K562 (cell line): ENCODE data around the gene FANCG. TPM values are rescaled to one million over a fixed set of nuclear protein-coding genes. Genes with fewer than 3 reads are reported as not detected.

Experiments
- ATAC-seq: fragments of 200-7000 bp; cut with Tn5 transposase; 3 replicates; pipeline ENCODE4 v1.9.1; 2020; ENCODE audit warnings: moderate library complexity
- BruUV-seq: library from RNA; stranded (reverse); fragments of 400-500 nt; replicated peaks from 2 replicates; lab custom pipeline; 2021; lab: Mats Ljungman, UMichigan
- CTCF ChIA-PET: fragments of 300-600 bp; formaldehyde crosslinking; extraction: SDS; loops from one replicate; lab custom pipeline; 2021; ENCODE audit warnings: low intra/inter-chr PET ratio; lab: Yijun Ruan, JAX
- POLR2A ChIA-PET: fragments of 300-600, 350-650 bp; sonication (Branson Sonifier 250); formaldehyde crosslinking; extraction: SDS; loops from one replicate; lab custom pipeline; 2021; ENCODE audit warnings: antibody characterized with exemption, inconsistent platforms; lab: Yijun Ruan, JAX
- DNase-seq, 4 experiments: peaks; one replicate each; pipeline versions ENCODE4 v3.0.0 to v3.0.0-alpha.2; 2011 to 2018; ENCODE audit warnings: low spot score in 3 of 4, mixed read lengths in 3 of 4; ENCODE audit errors: extremely low read depth in 1 of 4
- FAIRE-seq: peaks from 2 replicates; lab custom pipeline; 2011; peaks lifted over from hg19 to GRCh38; lab: Jason Lieb, UNC
- H2AFZ ChIP-seq: 2 replicates; pipeline ENCODE4 v1.6.0; 2011; ENCODE audit warnings: low read depth, low read length, control low read depth, inconsistent platforms
- H3K27ac ChIP-seq: fragments of 200-600 bp; 3 replicates; pipeline ENCODE4 v1.8.0; 2011; ENCODE audit warnings: low read depth, mild to moderate bottlenecking, control low read depth, inconsistent platforms, low read length, moderate library complexity, mixed read lengths; ENCODE audit errors: extremely low read depth
- H3K27me3 ChIP-seq, 2 experiments: fragments of 300-600 bp in 1 of 2; 2 replicates in 1 of 2; 3 replicates in 1 of 2; pipeline versions ENCODE4 v1.6.0 to v1.8.0; 2011; ENCODE audit warnings: inconsistent platforms in 2 of 2, low read length in 2 of 2, mild to moderate bottlenecking in 1 of 2, mixed read lengths in 1 of 2, moderate library complexity in 1 of 2; ENCODE audit not compliant: control insufficient read depth in 2 of 2, insufficient read depth in 2 of 2
- H3K36me3 ChIP-seq: fragments of 300-600 bp; 3 replicates; pipeline ENCODE4 v1.8.0; 2011; ENCODE audit warnings: mild to moderate bottlenecking, low read length, inconsistent platforms; ENCODE audit not compliant: control insufficient read depth, insufficient read depth
- H3K4me1 ChIP-seq, 2 experiments: fragments of 200-600 bp in 1 of 2; replicated peaks in 1 of 2; 2 replicates in 1 of 2; 3 replicates in 1 of 2; pipeline versions ENCODE4 v1.5.1 to v1.8.0; 2011; ENCODE audit warnings: inconsistent platforms in 2 of 2, low read length in 2 of 2, mild to moderate bottlenecking in 1 of 2, mixed read lengths in 1 of 2, moderate library complexity in 1 of 2; ENCODE audit not compliant: control insufficient read depth in 2 of 2, insufficient read depth in 2 of 2
- H3K4me2 ChIP-seq: 2 replicates; pipeline ENCODE4 v1.6.1; 2011; ENCODE audit warnings: low read length, control low read depth, inconsistent platforms, mixed read lengths; ENCODE audit not compliant: insufficient read depth
- H3K4me3 ChIP-seq: fragments of 200-600 bp; sonication (generic), shearing (Covaris generic); 2 replicates; pipeline ENCODE4 v1.5.1; 2016; ENCODE audit warnings: control low read depth, inconsistent platforms
- H3K79me2 ChIP-seq: fragments of 200-600 bp; 3 replicates; pipeline ENCODE4 v1.8.0; 2011; ENCODE audit warnings: low read length, inconsistent platforms; ENCODE audit not compliant: control insufficient read depth, insufficient read depth
- H3K9ac ChIP-seq, 2 experiments: 2 replicates each; pipeline versions ENCODE4 v1.6.0 to v1.6.1; 2011; ENCODE audit warnings: low read depth in 2 of 2, low read length in 2 of 2, control low read depth in 1 of 2, inconsistent platforms in 1 of 2, mild to moderate bottlenecking in 1 of 2, mixed read lengths in 1 of 2; ENCODE audit not compliant: insufficient read depth in 1 of 2
- H3K9me1 ChIP-seq: one replicate; pipeline ENCODE4 v1.6.0; 2011; ENCODE audit warnings: inconsistent platforms, mild to moderate bottlenecking, low read length, moderate library complexity; ENCODE audit not compliant: control insufficient read depth, insufficient read depth
- H3K9me3 ChIP-seq: replicated peaks from 2 replicates; pipeline ENCODE4 v1.5.1; 2011; ENCODE audit warnings: low read depth, low read length, inconsistent platforms; ENCODE audit not compliant: control insufficient read depth, insufficient read depth
- H4K20me1 ChIP-seq: replicated peaks from 2 replicates; pipeline ENCODE4 v1.6.1; 2011; ENCODE audit warnings: low read length, inconsistent platforms, mixed read lengths; ENCODE audit not compliant: control insufficient read depth, insufficient read depth
- ADNP ChIP-seq: fragments of 200-800 bp; sonication (Bioruptor generic); IDR thresholded peaks from 2 replicates; pipeline ENCODE4 v1.6.1; 2016; ENCODE audit warnings: missing genetic modification characterization, missing compliant biosample characterization
- CBX8 ChIP-seq: fragments of 200-600 bp; sonication (generic); IDR thresholded peaks from 2 replicates; pipeline ENCODE4 v1.6.1; 2012; ENCODE audit warnings: borderline replicate concordance, mixed run types, low read depth, mild to moderate bottlenecking, moderate library complexity, mixed read lengths, low read length, control low read depth, inconsistent platforms; ENCODE audit not compliant: poor library complexity, severe bottlenecking; ENCODE audit errors: extremely low read depth
- ETV1 ChIP-seq: fragments of 450-650 bp; conservative IDR thresholded peaks from 2 replicates; pipeline ENCODE4 v1.6.1; 2016; ENCODE audit warnings: missing genetic modification characterization, control low read depth, low read depth, missing compliant biosample characterization
- MXI1 ChIP-seq: IDR thresholded peaks from 2 replicates; pipeline ENCODE4 v1.6.1; 2011; ENCODE audit warnings: low read depth, mild to moderate bottlenecking, improper control_type of control experiment, low read length
- NBN ChIP-seq: fragments of 450-650 bp; IDR thresholded peaks from 2 replicates; pipeline ENCODE4 v1.6.1; 2016; ENCODE audit warnings: low read depth, mild to moderate bottlenecking
- NFXL1 ChIP-seq: fragments of 450-650 bp; formaldehyde crosslinking; IDR thresholded peaks from 2 replicates; pipeline ENCODE4 v1.4.0; 2021; ENCODE audit warnings: mild to moderate bottlenecking
- RBM22 ChIP-seq: fragments of 200-400 bp; formaldehyde crosslinking; IDR thresholded peaks from 2 replicates; pipeline ENCODE4 v1.6.1; 2018; ENCODE audit warnings: low read length, low read depth; ENCODE audit not compliant: poor library complexity, severe bottlenecking
- RBM25 ChIP-seq: fragments of 200-400 bp; formaldehyde crosslinking; IDR thresholded peaks from 2 replicates; pipeline ENCODE4 v1.6.1; 2018; ENCODE audit warnings: low read length, low read depth, moderate library complexity; ENCODE audit not compliant: severe bottlenecking
- SETDB1 ChIP-seq: IDR thresholded peaks from one replicate; pipeline ENCODE4 v1.6.1; 2012; ENCODE audit warnings: low read length, control low read depth, inconsistent platforms
- TSC22D4 ChIP-seq: fragments of 450-650 bp; IDR thresholded peaks from 2 replicates; pipeline ENCODE4 v1.6.1; 2016; ENCODE audit warnings: missing genetic modification characterization, missing biosample characterization, control low read depth
- ZBTB8A ChIP-seq: fragments of 450-650 bp; IDR thresholded peaks from 2 replicates; pipeline ENCODE4 v1.6.1; 2018; ENCODE audit warnings: mild to moderate bottlenecking, moderate library complexity; ENCODE audit not compliant: partially characterized antibody
- ZNF124 ChIP-seq: sonication (generic); formaldehyde crosslinking; IDR thresholded peaks from 2 replicates; pipeline ENCODE4 v1.8.1; 2022; ENCODE audit warnings: missing genetic modification reagents
- ZNF133 ChIP-seq: fragments of 250-450 bp; sonication (Bioruptor Pico); IDR thresholded peaks from 2 replicates; pipeline ENCODE4 v1.4.0; 2020; ENCODE audit warnings: mild to moderate bottlenecking
- WGBS: fragments of 100-300 bp; shearing (Covaris generic); methylation state at CpG from one replicate; pipeline ENCODE4 v1.1.6; 2016; ENCODE audit warnings: low coverage, mixed read lengths; ENCODE audit not compliant: insufficient coverage; ENCODE audit errors: missing lambda C conversion rate; 5-methylcytosine and 5-hydroxymethylcytosine counted together
- in situ Hi-C: fragments of 300-500 bp; cut with MboI; formaldehyde crosslinking; loops from 4 replicates; pipeline ENCODE4 v1.15.0; 2018; ENCODE audit warnings: inconsistent platforms, mixed read lengths
- intact Hi-C: fragments of 100-400 bp; cut with micrococcal nuclease; formaldehyde crosslinking; loops from 2 replicates; pipeline ENCODE4 v1.14.2; 2022
- polyA plus RNA-seq, 8 experiments: library from polyadenylated mRNA; depleted of rRNA in 4 of 8; stranded (reverse) in 5 of 8; unstranded in 3 of 8; fragments of >200 nt; fragmentation: Nextera tagmentation in 2 of 8; fragmentation: Illumina TruSeq in 1 of 8; extraction: Ambion mirVana in 2 of 8; extraction: Trizol in 1 of 8; gene quantifications; 2 replicates each; pipeline versions ENCODE4 v1.2.1 to v1.2.3, GENCODE V29; 2011 to 2014; ENCODE audit warnings: inconsistent platforms in 1 of 8, missing spikeins in 1 of 8
- total RNA-seq, 7 experiments: library from RNA; depleted of rRNA in 6 of 7; stranded (reverse); fragments of >200 nt in 6 of 7; fragmentation: Illumina TruSeq in 2 of 7; extraction: Trizol in 2 of 7; gene quantifications; 2 replicates each; pipeline versions ENCODE4 v1.2.1 to v1.2.3, GENCODE V29; 2011 to 2021; ENCODE audit warnings: low replicate concordance in 1 of 7

Gene FANCG
- total and polyA plus RNA-seq, 9 of the 15 experiments (the other 6 are each of a cell fraction or from before 2014, with no cell fraction given): 7.5 to 43.9 (median 31.0) TPM

- Histone ChIP-seq H3K27ac (no peak overlapping the region), H3K27me3 (no peaks in the 10 kb centered on the region), H3K79me2 (no peaks in the 10 kb centered on the region), H3K4me3 (no peak overlapping the region), H3K4me1 (peaks cover 3 to 8% of the 10 kb centered on the region in 2 experiments; a peak in 3 of 5 replicates), H3K36me3 (0 out of 3 replicates have a peak, but pooled peaks cover 3% of the 10 kb centered on the region), H3K4me2 (no peak overlapping the region), H3K9ac (no peak overlapping the region), H3K9me1 (no peaks in the 10 kb centered on the region), H2AFZ (no peak overlapping the region), H4K20me1 (no peaks in the 10 kb centered on the region), H3K9me3 (no peaks in the 10 kb centered on the region)
- ChIA-PET POLR2A (interaction anchor here (0.6 to 3.1 kb wide), 5 partner anchors 10 to 394 kb away, joined by 3 to 14 read pairs (median 3); no protein-coding TSS in a partner anchor), CTCF (no interaction called here)
- intact Hi-C loops: no loop called here
- in situ Hi-C loops: loop anchor here (5.0 kb wide), 1 partner anchor 47 kb away; no protein-coding TSS in a partner anchor
- TF ChIP-seq ADNP (no peak), RBM25 (no peak), TSC22D4 (tag) (no peak), ETV1 (tag) (no peak), CBX8 (no peak), ZNF133 (CRISPR knock-in tag) (no peak), MXI1 (no peak), RBM22 (no peak), ZBTB8A (no peak), ZNF124 (CRISPR knock-in tag) (no peak), SETDB1 (no peak), NBN (no peak), NFXL1 (CRISPR knock-in tag) (no peak)
- FAIRE-seq (no peak), DNase-seq (no peak), ATAC-seq (no peak)
- no TSS peak for BruUV-seq
- WGBS: 88% methylated on average over 3 of the region's 3 CpGs
Measured at GRCh38 chr9:35044071-35044470, 35.7 kb downstream of the FANCG start.
